CD4-positive, alpha-beta T cell treated with Interleukin-15 for 4 hours (primary cell): Measurements from ENCODE around the gene RSPH9.

ENCODE experiments used
- DNase-seq: peaks from one replicate; pipeline ENCODE4 v3.0.0-alpha.2; 2020; ENCODE audit warnings: low spot score

RSPH9 gene

GRCh38 chr6:43644940-43645612, at the start of gene RSPH9:
Gene RSPH9, plus strand, starts transcription at chr6:43645036. Its CDS starts 63 bp downstream, at chr6:43645099.
- peak; percentile 59 for DNase-seq

GRCh38 chr6:43600595-43600994, 44.2 kb upstream of the RSPH9 start:
- no peak for DNase-seq

- no peak for DNase-seq
These were observed 40.7 kb upstream of the RSPH9 start for GRCh38 chr6:43604174-43604573.

- no peak for DNase-seq
These were observed 38.8 kb upstream of the RSPH9 start for GRCh38 chr6:43606019-43606418.

GRCh38 chr6:43608310-43608763, 36.5 kb upstream of the RSPH9 start:
- peak; percentile 50 for DNase-seq

- no peak for DNase-seq
These were observed 36.0 kb upstream of the RSPH9 start for GRCh38 chr6:43608807-43609206.

- no peak for DNase-seq
These were observed 35.4 kb upstream of the RSPH9 start for GRCh38 chr6:43609402-43609801.

GRCh38 chr6:43610431-43610830, 34.4 kb upstream of the RSPH9 start:
- DNase-seq: no peak

GRCh38 chr6:43613721-43614395, 31.0 kb upstream of the RSPH9 start:
- no peak for DNase-seq

- DNase-seq: no peak
These were observed 30.5 kb upstream of the RSPH9 start for GRCh38 chr6:43614396-43614730.

GRCh38 chr6:43616725-43617472, 27.9 kb upstream of the RSPH9 start:
- no peak for DNase-seq

GRCh38 chr6:43621078-43621835, 23.6 kb upstream of the RSPH9 start:
- no peak for DNase-seq

GRCh38 chr6:43621836-43622180, 23.0 kb upstream of the RSPH9 start:
- DNase-seq: no peak

GRCh38 chr6:43622541-43622940, 22.3 kb upstream of the RSPH9 start:
- no peak for DNase-seq

GRCh38 chr6:43623880-43624785, 20.7 kb upstream of the RSPH9 start:
- no peak for DNase-seq

- no peak for DNase-seq
These were observed 20.0 kb upstream of the RSPH9 start for GRCh38 chr6:43624786-43625288.

GRCh38 chr6:43625393-43625992, 19.3 kb upstream of the RSPH9 start:
- DNase-seq: no peak

- DNase-seq: no peak
These were observed 17.6 kb upstream of the RSPH9 start for GRCh38 chr6:43627008-43627825.

- DNase-seq: peak; percentile 42
These were observed 16.3 kb upstream of the RSPH9 start for GRCh38 chr6:43628393-43629103.
